RCC 7860 (cell line): ENCODE results near the gene PDXP.

Source experiments
- DNase-seq: peaks from one replicate; pipeline ENCODE4 v3.0.0-alpha.2; 2015; ENCODE audit warnings: low spot score
- FAIRE-seq: peaks from 2 replicates; lab custom pipeline; 2012; peaks lifted over from hg19 to GRCh38; lab: Jason Lieb, UNC

Gene PDXP

DNA sequence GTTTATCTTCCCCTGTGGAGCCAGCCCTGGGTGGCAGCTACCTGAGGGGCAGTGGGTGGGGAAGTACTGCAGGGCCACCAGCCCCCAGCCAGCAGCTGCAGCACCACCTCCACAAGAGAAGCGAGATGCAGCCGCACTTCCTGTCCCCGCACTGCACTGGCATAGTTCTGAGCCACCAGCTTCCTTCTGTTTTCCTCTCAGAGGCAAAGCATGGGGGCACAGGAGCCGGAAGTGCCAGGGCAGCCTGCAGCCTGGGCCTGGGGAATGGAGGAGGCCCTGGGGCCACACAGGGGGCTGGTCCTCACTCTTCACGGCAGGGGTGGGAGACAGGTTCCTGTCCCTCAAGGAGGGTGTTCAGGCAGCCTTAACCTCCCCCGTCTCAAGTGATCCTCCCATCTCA lies 31.0 kb upstream of the PDXP start:
- FAIRE-seq (no peak), DNase-seq (no peak)

DNA sequence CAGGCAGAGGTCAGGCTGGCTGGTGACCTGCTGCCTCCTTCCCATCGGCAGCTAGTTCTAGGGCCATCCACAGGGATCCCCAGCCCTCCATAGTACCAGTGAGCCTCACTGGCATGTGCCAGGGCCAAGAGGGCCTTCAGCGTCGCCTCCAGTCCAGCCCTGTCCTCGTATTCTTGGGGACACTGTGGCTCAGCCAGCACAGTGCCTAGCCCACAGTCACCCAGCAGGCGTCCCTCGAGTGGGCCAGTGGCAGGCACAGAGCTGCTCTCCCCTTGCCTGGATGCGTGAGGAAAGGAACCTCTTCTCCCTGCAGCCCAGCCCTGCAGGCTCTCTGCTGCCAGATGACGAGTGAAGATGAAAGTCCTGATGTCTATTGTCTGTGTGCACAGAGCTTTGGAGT lies 29.7 kb upstream of the PDXP start:
- FAIRE-seq: no peak
- DNase-seq: no peak

DNA sequence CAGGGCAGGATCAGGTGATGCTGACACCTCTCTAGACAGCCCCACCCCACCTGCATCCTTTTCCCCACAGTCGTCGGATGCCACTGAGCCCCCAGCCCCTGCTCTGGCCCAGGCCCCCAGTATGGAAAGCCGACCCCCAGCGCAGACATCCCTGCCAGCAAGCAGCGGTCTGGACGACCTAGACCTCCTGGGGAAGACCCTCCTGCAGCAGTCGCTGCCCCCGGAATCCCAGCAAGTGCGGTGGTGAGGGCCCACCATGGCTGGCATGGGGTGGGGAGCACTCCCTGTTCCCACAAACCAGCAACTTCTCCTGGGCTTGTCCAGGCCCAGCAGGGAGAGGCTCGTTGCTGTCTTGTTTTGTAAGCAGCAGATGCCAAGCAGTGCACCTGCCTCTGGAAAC lies 28.6 kb upstream of the PDXP start:
- DNase-seq (no peak), FAIRE-seq (no peak)

DNA sequence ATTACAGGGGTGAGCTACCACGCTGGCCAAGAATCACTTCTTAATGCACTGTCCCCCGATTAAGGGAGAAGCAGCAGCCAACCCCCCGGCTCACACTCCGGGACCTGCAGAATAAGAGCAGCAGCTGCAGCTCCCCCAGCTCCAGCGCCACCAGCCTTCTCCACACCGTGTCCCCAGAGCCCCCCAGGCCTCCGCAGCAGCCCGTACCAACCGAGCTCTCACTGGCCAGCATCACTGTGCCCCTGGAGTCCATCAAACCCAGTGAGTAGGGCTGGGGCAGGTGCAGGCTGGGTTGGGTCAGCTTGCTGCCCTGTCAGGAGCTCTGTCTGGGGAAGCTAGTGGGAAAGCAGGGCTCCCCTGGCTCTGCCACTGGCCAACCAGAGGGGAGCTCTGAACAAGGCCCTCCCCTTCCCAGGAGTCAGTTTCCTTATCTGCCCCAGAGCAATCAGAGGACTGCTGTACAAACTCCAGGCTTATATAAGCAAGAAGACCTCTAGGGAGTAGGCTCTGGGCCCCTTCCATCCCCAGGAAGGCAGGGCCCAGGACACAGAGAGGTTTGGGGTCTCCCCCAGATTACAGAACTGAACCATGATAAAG lies 27.6 kb upstream of the PDXP start:
- DNase-seq: no peak
- no peak for FAIRE-seq

DNA sequence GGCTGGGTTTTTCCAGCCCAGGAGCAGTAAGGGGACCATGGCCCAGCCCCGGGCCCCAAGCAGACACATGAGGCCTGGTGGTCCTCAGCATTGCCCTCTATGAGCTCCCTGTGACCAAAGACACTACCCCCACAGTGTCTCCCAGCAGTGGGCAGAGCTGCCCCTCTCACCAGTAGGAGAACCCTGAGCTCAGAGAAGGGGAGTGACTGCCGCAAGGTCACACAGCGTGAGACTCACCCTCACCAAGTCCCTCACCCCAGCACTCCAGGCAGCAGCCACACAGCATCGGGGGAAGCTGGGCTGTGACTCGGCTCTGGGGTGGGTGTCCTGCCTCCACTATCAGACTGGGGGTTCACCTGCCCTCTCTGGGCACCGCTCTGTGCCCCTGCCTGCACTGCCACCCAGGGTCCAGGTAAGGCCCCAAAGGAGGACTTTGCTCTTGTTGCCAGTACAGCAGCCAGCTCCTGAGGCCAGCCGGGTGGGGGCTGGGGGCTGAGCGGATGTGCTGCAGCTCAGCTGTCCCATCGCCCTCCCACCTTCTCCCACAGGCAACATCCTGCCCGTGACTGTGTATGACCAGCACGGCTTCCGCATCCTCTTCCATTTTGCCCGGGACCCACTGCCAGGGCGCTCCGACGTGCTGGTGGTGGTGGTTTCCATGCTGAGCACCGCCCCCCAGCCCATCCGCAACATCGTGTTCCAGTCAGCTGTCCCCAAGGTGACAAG lies 26.9 kb upstream of the PDXP start:
- no peak for DNase-seq
- FAIRE-seq: no peak

DNA sequence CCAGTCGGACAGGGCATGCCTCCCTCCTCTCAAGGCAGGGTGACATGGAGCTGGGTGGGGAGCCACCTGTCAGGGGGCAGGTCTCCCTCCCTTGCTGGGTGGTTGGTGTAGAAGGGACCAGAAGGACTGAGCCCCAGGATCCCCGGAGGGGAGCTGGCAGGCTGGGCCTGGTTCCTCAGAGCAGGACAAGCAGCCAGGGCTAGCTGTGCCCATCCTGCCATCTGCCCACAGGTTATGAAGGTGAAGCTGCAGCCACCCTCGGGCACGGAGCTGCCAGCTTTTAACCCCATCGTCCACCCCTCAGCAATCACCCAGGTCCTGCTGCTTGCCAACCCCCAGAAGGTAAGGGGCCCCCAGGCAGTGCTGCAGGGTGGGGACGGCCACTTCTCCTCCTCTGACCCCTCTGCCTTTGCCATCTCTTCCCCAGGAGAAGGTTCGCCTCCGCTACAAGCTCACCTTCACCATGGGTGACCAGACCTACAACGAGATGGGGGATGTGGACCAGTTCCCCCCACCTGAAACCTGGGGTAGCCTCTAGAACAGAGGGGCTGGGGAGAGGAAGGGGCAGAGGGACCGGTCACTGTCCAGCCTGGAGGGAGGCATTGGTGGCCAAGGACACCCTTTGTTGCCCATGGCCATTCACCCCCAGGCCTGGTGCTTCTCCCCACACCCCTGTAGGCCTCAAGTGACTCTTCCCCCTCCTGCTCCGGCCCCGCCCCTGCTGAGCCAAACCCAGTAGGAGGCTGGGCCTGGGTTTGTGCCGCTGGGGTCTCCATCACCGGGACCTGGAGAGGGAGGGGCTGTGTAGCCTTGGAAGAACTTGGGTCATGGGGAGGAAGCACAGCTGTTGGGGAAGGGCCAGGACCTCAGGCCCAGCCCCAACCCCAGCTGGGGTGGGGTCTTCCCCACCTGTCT lies 26.1 kb upstream of the PDXP start:
- no peak for DNase-seq

DNA sequence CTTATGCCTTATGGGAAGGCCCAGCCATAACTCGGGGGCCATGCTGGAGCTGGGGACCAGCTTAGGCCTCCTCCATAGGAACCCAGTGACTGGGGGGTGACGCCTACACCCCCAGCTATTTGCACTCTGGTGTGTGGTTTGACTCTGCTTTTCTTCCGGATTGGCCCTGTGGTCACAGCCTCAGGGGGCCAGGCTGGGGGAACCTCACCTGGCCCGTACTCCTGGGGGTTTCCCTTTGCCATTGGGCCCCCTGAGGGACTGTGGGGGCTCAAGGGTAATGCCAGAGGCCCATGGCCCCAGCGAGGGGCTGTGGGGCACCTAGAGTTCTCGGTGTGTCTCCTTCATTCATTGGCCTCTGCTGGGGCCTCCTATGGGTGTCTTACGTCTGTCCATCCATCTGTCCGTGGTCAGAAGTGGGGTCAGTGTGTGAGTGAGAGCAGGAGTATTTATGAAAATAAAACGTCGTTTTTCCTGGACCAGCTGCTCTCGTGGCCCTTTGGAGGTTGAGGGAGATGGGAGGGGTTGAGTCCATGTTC lies 25.4 kb upstream of the PDXP start:
- FAIRE-seq (no peak), DNase-seq (no peak)

More for the DNA sequence above, 26.1 kb upstream of the PDXP start:
- FAIRE-seq: no peak

DNA sequence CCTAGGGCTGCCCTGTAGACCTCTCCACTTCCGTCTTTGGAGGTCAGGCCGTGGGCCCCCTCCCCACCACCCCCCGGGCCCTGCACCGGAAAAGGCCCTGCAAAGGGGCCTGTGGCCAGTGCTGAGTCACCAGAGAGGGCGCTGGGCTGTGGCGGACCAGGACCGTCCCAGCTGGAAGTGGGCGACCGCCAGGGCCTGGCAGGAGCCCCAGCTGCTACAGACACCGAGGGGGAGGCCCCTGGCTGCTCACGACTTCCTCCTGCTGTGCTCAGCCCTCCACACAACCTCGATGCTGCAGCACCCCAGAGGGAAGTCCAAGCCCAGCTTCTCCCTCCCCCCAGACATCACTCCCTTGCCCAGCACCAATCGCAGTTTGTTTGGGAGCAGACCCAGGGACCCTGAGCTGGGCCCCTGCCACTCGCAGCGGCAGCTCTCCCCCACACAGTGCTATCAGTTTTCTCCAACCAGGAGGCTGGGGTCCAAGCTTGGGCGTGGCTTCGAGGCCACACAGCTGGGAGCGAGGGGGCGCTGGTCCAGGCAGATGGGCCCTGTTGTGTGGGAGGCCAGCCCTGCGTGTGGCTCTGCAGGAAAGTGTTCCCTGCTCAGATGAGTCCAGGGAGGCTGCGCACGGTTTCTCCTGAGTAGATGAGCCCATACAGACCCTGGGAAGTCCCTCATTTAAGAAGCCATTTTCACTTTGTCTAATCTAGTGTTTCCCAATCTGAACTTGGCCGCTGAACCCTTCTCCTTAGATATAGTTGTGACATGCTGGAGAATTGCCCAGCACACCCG lies 24.7 kb upstream of the PDXP start:
- peak; percentile 80 for DNase-seq
- peak; percentile 77 for FAIRE-seq

DNA sequence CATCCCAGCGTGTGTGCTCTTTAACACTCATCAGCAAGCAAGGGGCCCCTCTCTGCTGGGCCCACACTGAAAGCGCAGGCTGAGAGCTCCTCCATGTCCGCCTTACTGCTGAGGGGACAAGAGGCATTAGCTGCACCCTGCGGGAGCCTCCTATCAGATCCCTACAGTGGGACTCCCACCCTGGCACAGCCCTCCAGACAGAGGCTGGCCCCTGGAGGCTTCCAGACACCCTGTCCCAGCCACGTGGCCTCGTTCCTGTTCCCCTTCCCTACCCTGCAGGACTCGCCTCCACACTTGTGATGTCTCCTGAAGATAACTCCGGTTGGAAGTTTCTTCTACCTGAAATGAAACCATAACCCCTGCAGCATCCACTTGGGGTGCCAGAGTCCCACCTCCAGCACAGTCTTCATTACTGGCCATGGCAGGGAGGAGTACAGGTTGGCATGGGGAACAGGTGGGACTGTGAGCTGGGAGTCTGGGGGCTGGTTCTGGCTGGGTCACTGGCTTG lies 24.1 kb upstream of the PDXP start:
- no peak for FAIRE-seq
- no peak for DNase-seq

DNA sequence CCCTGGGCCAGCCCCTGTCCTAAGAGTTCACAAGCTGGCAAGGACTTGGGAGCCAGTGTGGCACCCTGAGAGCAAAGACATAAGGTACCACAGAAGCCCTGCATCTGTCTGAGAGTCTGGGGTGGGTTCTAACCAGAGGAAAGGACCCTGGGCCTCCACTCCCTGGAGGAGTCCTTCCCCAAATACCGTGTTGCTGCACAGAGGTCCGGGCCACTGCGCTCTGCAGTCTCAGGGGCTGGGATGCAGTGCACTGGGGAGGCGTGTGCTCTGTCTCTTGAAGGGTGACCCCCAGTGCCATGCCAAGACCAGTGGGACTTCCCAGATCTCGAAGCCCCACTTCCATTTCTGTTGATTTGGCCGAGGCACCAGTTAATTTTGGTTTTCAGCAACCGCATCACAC lies 23.4 kb upstream of the PDXP start:
- FAIRE-seq: no peak
- DNase-seq: no peak

DNA sequence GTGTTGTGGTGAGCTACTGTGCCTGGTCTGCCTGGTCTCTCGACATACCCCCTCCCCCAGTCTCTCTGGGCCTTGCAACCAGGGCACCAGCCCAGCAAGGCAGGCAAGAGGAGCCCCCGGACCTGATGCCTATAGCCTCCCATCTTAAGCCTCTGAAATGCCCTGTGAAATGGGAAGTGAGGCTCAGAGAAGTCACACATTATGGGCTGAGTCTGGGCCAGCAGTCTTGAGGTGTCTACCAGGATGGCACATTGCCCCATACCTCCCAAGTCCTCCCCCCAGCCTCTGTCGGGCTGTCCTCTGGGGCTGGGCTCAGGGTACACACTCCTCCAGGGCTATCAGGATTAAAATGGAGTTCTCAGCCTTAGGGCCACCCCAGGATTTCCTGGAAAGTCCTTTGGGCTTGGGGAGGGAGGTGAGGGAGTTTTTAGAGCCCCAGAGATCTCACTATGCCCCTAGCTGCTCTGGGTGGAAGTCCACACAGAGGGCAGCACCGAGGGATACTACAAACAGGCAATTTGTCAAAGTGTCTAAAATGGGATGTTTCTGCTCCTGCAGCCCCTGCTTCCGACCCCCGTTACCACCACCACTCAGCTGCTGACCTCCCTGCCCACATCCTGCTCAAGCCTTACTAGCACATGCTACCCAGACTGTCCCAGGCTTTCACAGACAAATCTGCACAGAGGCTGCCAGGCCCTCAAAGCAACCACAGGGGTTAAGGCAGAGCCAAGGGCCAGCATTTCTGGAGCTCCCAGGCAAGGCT lies 22.2 kb upstream of the PDXP start:
- DNase-seq (peak; percentile 5), FAIRE-seq (no peak)

DNA sequence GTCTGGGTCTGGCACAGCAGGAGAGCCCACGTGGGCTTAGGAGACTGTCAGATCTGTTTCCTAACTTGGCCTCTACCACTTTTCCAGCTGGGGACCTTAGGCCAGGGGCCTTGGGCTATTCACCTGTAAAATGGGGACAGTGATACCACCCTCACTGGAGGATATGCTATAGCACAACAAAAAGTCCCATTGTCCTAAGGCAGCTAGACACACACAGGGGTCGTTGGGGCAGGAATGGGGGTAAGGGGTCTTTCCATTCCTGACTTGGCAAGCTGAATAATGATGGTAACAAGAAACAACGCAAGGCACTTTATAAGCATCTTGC lies 21.6 kb upstream of the PDXP start:
- FAIRE-seq (no peak), DNase-seq (no peak)

DNA sequence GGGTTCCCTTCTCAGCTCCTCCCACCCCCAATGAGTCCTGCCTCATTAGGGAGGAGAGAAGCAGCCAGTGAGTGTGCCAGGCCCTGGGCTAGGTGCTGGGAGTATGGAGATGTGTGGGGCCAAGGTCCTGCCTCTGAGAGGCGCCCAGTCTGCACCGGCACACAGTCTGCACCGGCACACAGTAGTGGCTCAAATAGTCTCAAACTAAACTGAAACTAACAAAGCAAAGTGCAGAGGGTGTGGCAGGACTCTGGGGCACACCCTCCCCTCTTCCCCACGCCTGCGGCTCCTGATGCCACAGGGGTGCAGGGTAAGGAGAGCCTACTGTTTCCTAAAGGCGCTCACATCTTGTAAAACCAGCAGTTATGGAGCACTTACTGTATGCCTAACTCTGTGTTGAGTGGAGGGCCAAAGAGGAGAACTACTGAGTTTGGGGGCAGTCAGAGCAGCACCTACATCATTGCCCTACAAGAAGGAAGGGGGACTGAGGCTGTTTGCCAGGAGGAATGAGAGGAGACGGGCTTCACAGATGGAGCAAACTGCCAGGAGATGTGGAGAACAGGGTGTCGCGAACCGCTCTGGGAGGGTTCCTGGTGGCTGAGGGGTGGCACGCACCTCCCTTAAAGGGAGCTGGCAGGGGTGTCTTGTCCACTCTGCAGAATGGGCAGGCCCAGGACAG lies 20.0 kb upstream of the PDXP start:
- no peak for DNase-seq
- no peak for FAIRE-seq

DNA sequence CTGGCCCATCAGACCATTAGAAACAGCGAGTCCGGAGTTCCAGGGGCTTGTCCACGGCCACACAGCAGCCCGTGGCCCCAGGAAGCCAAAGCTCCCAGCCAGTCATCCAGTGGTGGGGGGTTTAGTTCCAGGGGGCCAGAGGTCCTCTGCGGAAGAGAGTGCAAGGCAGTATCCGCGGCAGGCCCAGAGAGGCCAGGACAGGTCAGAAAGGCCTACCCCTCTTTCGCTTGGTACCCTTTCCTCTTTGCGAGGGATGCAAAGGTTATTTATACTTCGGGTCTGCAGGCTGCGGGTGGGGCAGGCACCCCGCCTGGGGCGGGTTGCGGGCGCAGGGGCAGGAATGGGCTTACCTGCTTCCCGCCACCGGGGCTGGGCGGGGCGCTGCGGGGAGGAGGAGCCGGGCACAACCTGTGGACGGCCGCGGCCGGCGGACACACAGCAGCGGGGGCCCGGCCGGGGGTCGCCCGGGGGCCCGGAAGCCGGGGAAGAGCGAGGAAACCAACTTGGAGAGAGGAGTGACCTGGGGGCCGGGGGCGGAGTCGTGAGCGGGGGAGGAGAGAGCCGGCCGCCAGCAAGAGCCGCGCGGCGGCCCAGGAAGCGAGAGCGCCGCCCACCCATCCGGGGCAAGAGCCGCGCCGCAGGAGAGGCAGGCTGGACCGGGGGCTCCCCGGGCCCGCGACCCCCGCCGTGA lies 19.3 kb upstream of the PDXP start, which contains the start of gene SH3BP1:
Gene SH3BP1 (plus strand): TSS at position 600 of the 691 bp plus-strand sequence. CDS start 119 bp downstream, outside the sequence.
- no peak for FAIRE-seq
- DNase-seq: no peak

DNA sequence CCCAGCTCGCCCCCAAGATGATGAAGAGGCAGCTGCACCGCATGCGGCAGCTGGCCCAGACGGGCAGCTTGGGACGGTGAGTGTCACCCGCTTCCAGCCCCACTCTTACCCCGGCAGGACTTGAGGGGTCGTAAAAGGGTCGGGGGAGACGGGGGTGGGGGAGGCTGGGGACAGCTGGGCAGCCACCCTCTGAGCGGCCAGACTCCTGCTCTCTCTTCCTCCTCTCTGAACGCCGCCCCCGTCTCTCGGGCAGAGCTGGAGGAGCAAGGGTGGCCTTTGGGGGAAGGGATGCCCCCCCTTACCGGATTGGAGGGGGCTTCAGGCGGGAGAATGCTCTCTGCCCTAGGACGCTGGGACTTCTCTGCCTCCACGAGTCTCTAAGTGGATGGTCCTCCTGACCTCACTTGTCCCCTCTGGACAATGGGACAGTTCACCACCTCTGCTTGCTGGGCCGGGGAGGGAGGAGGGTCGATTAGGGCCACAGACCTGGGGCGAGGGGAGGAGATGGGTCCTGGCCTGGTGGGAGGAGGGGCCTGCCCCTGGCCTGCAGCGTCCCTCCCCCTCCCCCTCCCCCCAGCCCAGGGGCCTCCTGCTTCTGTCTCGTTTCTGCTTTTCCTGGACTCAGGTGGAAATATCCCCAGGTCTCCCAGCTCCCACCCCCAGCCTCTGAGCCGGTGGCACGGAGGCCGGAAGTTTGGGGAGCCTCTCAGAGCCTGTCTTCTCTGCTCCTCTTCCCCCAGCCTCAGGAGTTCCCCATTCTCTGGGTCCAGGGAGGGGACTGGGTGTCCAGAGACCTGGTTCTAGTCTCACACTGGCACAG lies 18.5 kb upstream of the PDXP start:
- DNase-seq (no peak), FAIRE-seq (no peak)

DNA sequence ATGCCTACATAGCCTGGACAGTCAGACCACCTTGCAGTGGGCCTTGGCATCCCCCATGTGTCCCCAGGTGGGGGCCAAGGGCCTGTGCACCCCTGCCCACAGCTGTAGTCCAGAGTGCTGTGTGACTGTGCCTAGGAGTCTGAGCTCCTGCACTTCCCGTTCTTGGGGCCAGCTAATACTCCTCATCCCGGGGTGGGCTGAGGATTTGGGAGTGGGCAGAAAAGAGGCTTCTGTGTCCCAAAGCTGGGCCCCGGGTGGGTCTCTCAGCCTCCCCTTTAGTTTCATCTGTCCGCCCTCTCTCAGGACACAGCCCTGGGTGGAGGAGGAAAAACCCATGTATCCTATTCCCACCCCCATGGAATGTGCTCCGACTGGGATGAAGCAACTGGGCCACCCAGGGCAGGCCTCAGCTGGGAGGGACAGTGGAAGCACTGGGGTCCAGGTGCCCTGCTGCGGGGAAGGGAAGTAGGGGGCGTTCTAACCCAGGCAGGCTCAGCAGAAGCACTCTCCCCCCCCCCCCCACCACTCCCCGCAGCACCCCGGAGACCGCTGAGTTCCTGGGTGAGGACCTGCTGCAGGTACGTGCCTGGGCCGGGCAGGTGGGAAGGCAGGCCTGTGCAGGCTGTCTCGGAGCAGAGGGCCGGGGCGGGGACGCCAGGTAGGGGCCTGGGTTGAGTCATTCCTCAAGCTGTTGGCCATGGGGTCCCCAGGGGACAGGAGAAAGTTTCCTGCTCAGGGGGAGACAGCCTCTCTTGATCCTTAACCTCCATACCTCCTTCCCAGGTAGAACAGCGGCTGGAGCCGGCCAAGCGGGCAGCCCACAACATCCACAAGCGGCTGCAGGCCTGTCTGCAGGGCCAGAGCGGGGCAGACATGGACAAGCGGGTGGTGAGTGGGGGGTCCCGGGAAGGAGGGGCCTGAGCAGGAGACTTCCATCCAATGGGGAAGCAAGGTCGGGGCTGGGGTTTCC lies 17.6 kb upstream of the PDXP start:
- FAIRE-seq: no peak
- DNase-seq: no peak

DNA sequence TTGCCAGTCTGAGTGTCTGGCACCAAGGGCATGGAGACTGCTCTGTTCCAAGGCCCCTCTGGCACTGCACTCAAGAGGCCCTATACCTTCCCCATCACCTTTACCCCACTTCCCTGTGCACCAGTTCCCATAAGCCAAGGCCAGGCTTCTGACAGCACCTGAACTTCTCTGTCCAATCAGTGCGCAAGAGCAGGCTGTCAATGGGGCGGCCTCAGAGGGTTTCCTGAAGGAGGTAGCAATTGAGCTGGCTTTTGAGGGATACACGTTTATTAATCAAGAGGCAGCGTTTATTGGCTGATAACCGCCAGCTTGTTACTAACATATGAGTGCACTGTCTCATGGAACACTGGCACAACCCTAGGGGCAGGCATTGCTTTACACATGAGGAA lies 17.0 kb upstream of the PDXP start:
- FAIRE-seq (no peak), DNase-seq (no peak)
